NCI-H774 (cell line): ENCODE data around the gene TEKT5.

Experiments used
- DNase-seq: peaks from one replicate; lab custom pipeline; 2025; lab: John Stamatoyannopoulos, UW

TEKT5 gene

DNA sequence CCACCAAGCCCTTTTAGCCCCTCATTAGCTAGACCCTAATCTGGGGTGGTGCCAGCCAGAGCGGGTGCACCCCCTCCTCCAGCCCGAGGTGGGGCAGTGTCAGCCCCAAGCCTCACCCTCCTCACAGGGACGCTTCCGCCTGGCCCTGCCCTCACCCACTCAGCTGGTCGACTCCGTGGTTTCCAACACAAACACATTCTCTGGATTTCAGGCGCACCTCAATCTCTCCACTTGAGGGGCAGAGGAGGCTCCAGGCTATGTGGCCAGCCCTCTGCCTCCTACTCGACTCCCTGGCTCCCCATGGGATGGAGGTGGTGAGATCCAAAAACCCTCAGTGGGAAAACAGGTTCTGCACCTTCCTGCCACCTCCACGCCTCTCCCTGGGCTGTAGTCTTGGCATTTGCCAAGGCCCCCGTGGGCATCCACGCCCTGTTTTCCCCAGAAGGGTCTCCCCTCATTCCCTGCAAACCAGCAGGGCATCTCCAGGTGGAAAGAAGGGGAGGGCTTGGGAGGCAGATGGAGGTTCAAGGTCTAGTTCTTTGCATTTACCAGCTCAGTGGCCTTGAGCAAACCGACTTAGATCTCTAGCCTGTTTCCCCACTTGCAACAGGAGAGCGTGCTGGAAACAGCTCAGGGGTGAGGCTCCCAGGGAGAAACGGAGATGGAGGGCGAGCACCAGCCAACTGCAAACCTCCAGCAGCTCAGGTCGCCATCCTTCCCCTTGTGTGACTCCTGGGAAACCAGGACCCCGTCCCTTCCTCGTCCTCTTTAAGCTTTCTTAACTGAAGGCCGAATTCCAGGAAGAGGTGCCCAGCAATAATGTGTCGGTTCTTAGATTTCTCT is 116.0 kb downstream of the TEKT5 start:
- DNase-seq: no peak
